Gastroesophageal sphincter (tissue), 3 donors: Measurements from ENCODE around the gene ACTL7A.

Experiments
- CTCF ChIP-seq, 4 experiments: fragments of 200-600 bp in 2 of 4; fragments of 450-650 bp in 2 of 4; sonication (generic) in 1 of 4; IDR thresholded peaks; one replicate each; pipeline ENCODE4 v1.5.1; 2017 to 2019; ENCODE audit warnings: antibody characterized with exemption in 4 of 4, mild to moderate bottlenecking in 2 of 4, moderate library complexity in 2 of 4
- POLR2AphosphoS5 ChIP-seq: sonication (generic); formaldehyde crosslinking; IDR thresholded peaks from one replicate; pipeline ENCODE4 v1.6.1; 2017; ENCODE audit warnings: antibody characterized with exemption

DNA sequence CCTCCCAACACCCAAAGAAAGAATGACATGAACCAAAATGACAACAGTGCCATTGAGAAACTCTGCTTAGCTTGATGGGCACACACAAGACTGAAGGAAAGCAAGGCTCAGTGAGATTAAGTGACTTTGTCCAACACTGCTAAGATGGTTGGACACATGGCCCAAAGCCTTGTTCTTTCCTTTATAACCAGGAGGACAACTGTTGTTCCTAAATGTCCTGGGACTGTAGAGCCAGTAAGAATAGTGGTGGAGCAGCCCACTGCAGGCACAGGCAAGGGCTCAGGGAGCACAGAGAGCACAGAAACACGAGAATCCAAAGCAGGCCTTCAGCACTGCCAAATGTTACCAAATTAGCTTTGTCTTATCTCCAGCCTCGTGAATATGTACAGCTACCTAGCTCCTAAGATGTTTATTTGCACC lies 3.9 kb downstream of the ACTL7A start:
- TF ChIP-seq POLR2AphosphoS5 (no peak), CTCF (IDR thresholded peaks at IDR 0.05) (no peak)
